A549 (cell line): ENCODE data around the gene SPACDR.

ENCODE experiments used
- CTCF ChIP-seq: fragments of >200 bp; sonication (Bioruptor Twin); formaldehyde crosslinking; IDR thresholded peaks from 3 replicates; pipeline ENCODE4 v1.5.1; 2016
- FOSL2 ChIP-seq, 2 experiments: fragments of 450-650 bp in 1 of 2; fragments of >200 bp in 1 of 2; sonication (Bioruptor Twin) in 1 of 2; formaldehyde crosslinking; IDR thresholded peaks; 2 replicates each; pipeline versions ENCODE4 v1.5.0 to v1.6.1; 2016 to 2020; ENCODE audit warnings: mild to moderate bottlenecking in 1 of 2, moderate library complexity in 1 of 2
- NFE2L2 ChIP-seq: fragments of 150-350 bp; conservative IDR thresholded peaks from 2 replicates; pipeline ENCODE4 v1.6.1; 2014; ENCODE audit warnings: low read length
- POLR2A ChIP-seq: IDR thresholded peaks from 2 replicates; pipeline ENCODE4 v1.6.1; 2012; ENCODE audit warnings: mild to moderate bottlenecking, low read length
- SREBF2 ChIP-seq: fragments of 450-650 bp; IDR thresholded peaks from 2 replicates; pipeline ENCODE4 v1.6.1; 2014; ENCODE audit warnings: mild to moderate bottlenecking, moderate library complexity
- TF ChIP-seq, protein P1 (sequence below): IDR thresholded peaks from 2 replicates; pipeline ENCODE4 v1.6.1; 2012
- TF ChIP-seq, protein P2 (sequence below): fragments of 450-650 bp; IDR thresholded peaks from 2 replicates; pipeline ENCODE4 v1.6.1; 2014; ENCODE audit warnings: antibody characterized with exemption

DNA sequence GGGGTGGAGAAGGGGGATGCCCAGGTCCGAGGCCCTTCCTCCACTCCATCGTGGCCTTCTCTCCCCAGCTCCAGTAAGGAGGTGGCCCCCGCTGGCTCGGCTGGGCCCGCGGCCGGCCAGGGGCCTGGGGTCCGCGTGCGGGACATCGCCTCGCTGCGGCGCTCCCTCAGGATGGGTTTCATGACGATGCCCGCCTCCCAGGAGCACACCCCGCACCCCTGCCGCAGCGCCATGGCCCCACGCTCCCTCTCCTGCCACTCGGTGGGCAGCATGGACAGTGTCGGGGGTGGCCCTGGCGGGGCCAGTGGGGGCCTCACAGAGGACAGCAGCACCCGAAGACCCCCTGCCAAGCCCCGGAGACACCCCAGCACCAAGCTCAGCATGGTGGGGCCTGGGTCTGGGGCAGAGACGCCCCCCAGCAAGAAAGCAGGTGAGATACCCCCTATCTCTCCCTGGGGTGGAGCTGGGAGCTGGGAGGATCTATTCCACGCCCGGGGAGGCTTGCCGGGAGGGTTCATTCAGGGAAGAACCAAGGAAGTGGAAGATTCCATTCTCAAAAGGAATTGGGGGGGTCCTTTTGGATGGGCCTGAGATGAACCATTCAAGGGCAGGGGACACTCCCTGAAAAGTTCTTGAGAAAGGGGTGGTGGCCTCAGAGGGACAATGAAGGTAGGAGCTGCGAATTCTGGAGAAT lies 22.8 kb upstream of the SPACDR start:
- TF ChIP-seq FOSL2 (IDR thresholded peaks at IDR 0.05) (no peak), FOSL2 (CRISPR knock-in tag; IDR thresholded peaks at IDR 0.05) (no peak), CTCF (no peak), NFE2L2 (no peak), SREBF2 (no peak), POLR2A (no peak)
- TF ChIP-seq, protein P1, sequence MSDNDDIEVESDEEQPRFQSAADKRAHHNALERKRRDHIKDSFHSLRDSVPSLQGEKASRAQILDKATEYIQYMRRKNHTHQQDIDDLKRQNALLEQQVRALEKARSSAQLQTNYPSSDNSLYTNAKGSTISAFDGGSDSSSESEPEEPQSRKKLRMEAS: no peak
- TF ChIP-seq, protein P2, sequence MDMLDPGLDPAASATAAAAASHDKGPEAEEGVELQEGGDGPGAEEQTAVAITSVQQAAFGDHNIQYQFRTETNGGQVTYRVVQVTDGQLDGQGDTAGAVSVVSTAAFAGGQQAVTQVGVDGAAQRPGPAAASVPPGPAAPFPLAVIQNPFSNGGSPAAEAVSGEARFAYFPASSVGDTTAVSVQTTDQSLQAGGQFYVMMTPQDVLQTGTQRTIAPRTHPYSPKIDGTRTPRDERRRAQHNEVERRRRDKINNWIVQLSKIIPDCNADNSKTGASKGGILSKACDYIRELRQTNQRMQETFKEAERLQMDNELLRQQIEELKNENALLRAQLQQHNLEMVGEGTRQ: no peak
